Neuron (in vitro differentiated cells): ENCODE measurements around the gene FRMD1.
"Not testable (repeated sequence)": the region's sequence is repeated elsewhere in the genome, so short reads cannot be mapped to it uniquely, and the experiment has no call there.

Experiments
- H2AFZ ChIP-seq: one replicate; pipeline ENCODE4 v1.6.1; 2013; ENCODE audit warnings: low read depth, mild to moderate bottlenecking, inconsistent platforms, low read length, moderate library complexity
- H3K27me3 ChIP-seq: one replicate; pipeline ENCODE4 v1.6.1; 2013; ENCODE audit warnings: low read length; ENCODE audit not compliant: insufficient read depth
- H3K36me3 ChIP-seq: one replicate; pipeline ENCODE4 v1.6.1; 2013; ENCODE audit warnings: low read length; ENCODE audit not compliant: insufficient read depth
- H3K4me1 ChIP-seq: one replicate; pipeline ENCODE4 v1.6.1; 2013; ENCODE audit warnings: low read length; ENCODE audit not compliant: insufficient read depth
- H3K4me3 ChIP-seq: 2 replicates; pipeline ENCODE4 v1.5.1; 2013; ENCODE audit warnings: mild to moderate bottlenecking, low read length, moderate library complexity
- H3K9me3 ChIP-seq: one replicate; pipeline ENCODE4 v1.6.1; 2013; ENCODE audit warnings: low read length

The FRMD1 gene

GRCh38 chr6:168088161-168089053 is 9.4 kb upstream of the FRMD1 start:
- H2AFZ ChIP-seq, result peak overlapping the region; percentile 31
- H3K9me3 ChIP-seq, result no peaks in the 10 kb centered on the region
- no peaks in the 10 kb centered on the region for H3K27me3 ChIP-seq
- H3K4me1 ChIP-seq, result peaks cover 25% of the 10 kb centered on the region
- no peak overlapping the region for H3K4me3 ChIP-seq
- no peaks in the 10 kb centered on the region for H3K36me3 ChIP-seq

- no peaks in the 10 kb centered on the region for H3K36me3 ChIP-seq
- peak overlapping the region; percentile 31 for H2AFZ ChIP-seq
- H3K9me3 ChIP-seq, result no peaks in the 10 kb centered on the region
- H3K27me3 ChIP-seq, result no peaks in the 10 kb centered on the region
- no peak overlapping the region for H3K4me3 ChIP-seq
- H3K4me1 ChIP-seq, result peaks cover 25% of the 10 kb centered on the region
Observed at GRCh38 chr6:168087436-168088160, 8.6 kb upstream of the FRMD1 start.

GRCh38 chr6:168086616-168087015 is 7.6 kb upstream of the FRMD1 start:
- Histone ChIP-seq H2AFZ (no peak overlapping the region), H3K4me3 (no peak overlapping the region), H3K4me1 (peaks cover 25% of the 10 kb centered on the region), H3K9me3 (no peaks in the 10 kb centered on the region), H3K27me3 (no peaks in the 10 kb centered on the region), H3K36me3 (no peaks in the 10 kb centered on the region)

GRCh38 chr6:168086066-168086465 is 7.1 kb upstream of the FRMD1 start:
- H3K27me3 ChIP-seq, result no peaks in the 10 kb centered on the region
- H3K36me3 ChIP-seq, result no peaks in the 10 kb centered on the region
- H3K9me3 ChIP-seq, result no peaks in the 10 kb centered on the region
- peaks cover 25% of the 10 kb centered on the region for H3K4me1 ChIP-seq
- no peak overlapping the region for H2AFZ ChIP-seq
- H3K4me3 ChIP-seq, result no peak overlapping the region

- Histone ChIP-seq H2AFZ (no peak overlapping the region), H3K27me3 (no peaks in the 10 kb centered on the region), H3K4me3 (no peak overlapping the region)
Observed at GRCh38 chr6:168084465-168085160, 5.6 kb upstream of the FRMD1 start.

DNA sequence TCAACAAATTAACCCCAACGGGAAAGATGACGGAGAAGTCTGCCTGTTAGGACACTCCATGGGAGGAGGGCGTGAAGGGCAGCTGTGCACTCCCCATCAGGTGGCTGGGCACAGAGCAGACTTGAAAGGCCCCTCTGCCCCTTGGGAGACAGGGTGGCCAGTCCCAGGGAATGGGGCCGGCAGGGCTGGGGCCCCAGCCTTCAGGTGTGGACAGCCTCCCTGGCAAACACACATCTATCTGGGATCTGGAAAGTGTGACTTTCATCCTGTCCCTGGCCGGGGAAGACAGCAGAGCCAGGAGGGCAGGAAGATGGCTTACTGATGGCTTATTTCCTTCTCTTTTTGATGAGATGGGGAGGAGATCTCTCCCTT is 4.5 kb upstream of the FRMD1 start:
- Histone ChIP-seq H3K4me3 (no peak overlapping the region), H3K36me3 (no peaks in the 10 kb centered on the region), H2AFZ (no peak overlapping the region), H3K9me3 (no peaks in the 10 kb centered on the region), H3K4me1 (peaks cover 12% of the 10 kb centered on the region), H3K27me3 (no peaks in the 10 kb centered on the region)

More at GRCh38 chr6:168084465-168085160, 5.6 kb upstream of the FRMD1 start:
- H3K9me3 ChIP-seq, result no peaks in the 10 kb centered on the region
- peaks cover 23% of the 10 kb centered on the region for H3K4me1 ChIP-seq
- H3K36me3 ChIP-seq, result no peaks in the 10 kb centered on the region

- Histone ChIP-seq H3K27me3 (no peaks in the 10 kb centered on the region), H2AFZ (no peak overlapping the region), H3K36me3 (no peaks in the 10 kb centered on the region), H3K4me3 (no peak overlapping the region), H3K9me3 (no peaks in the 10 kb centered on the region), H3K4me1 (peaks cover 7% of the 10 kb centered on the region)
Observed at GRCh38 chr6:168082860-168083513, 4.0 kb upstream of the FRMD1 start.

GRCh38 chr6:168081858-168082546 is 3.0 kb upstream of the FRMD1 start:
- Histone ChIP-seq H2AFZ (no peak overlapping the region), H3K9me3 (no peaks in the 10 kb centered on the region), H3K27me3 (no peaks in the 10 kb centered on the region), H3K4me3 (no peak overlapping the region), H3K36me3 (no peaks in the 10 kb centered on the region), H3K4me1 (no peaks in the 10 kb centered on the region)

- Histone ChIP-seq H2AFZ (no peak overlapping the region), H3K27me3 (no peaks in the 10 kb centered on the region), H3K4me1 (no peaks in the 10 kb centered on the region), H3K9me3 (no peaks in the 10 kb centered on the region), H3K4me3 (no peak overlapping the region), H3K36me3 (no peaks in the 10 kb centered on the region)
Observed at GRCh38 chr6:168080393-168081077, 1.5 kb upstream of the FRMD1 start.

GRCh38 chr6:168078175-168078942 is 653 bp downstream of the FRMD1 start:
- H2AFZ ChIP-seq, result no peak overlapping the region
- no peaks in the 10 kb centered on the region for H3K9me3 ChIP-seq
- H3K36me3 ChIP-seq, result no peaks in the 10 kb centered on the region
- no peaks in the 10 kb centered on the region for H3K4me1 ChIP-seq
- H3K27me3 ChIP-seq, result no peaks in the 10 kb centered on the region
- H3K4me3 ChIP-seq, result no peak overlapping the region

GRCh38 chr6:168077401-168077800 is 1.6 kb downstream of the FRMD1 start:
- not testable (repeated sequence) for H3K27me3 ChIP-seq, H2AFZ ChIP-seq, H3K36me3 ChIP-seq, H3K4me1 ChIP-seq, H3K4me3 ChIP-seq, H3K9me3 ChIP-seq
